Measurements from ENCODE around the gene GPR21. TPM values are rescaled to one million over a fixed set of nuclear protein-coding genes. Genes with fewer than 3 reads are reported as not detected.

The GPR21 gene
- polyA plus RNA-seq, 1 of the 3 experiments (the other 2 are of a cell fraction) = not detected

DNA sequence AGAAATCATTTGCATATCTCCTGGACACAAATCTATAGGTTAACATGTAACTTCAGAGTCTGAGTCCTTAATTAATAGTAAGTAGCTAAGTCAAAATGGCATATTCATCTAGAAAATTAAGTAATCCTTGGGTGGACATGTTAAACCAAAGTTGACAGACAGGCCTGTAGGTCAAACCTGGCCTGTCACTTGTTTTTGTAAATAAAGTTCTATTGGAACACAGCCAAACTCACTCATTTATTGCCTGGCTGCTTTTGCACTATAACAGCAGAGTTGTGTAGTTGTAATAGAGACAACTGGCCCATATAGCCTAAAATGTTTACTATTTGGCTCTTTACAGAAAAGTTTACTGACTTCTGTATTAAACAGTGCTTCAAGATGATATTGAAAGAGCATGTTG lies 24.6 kb upstream of the GPR21 start:
- ChIA-PET POLR2A (interaction anchor here (0.6 kb wide), 1 partner anchor 191 kb away, joined by 4 read pairs; no protein-coding TSS in a partner anchor), CTCF (interaction anchor here (1.5 kb wide), 1 partner anchor 346 kb away, joined by 3 read pairs; no protein-coding TSS in a partner anchor)
- no peaks in the 10 kb centered on the region for H3K9me2 ChIP-seq

More for the DNA sequence above, 24.6 kb upstream of the GPR21 start:
- Histone ChIP-seq H3K79me2 (ENCODE audit: insufficient read depth) (no peaks in the 10 kb centered on the region), H3K27ac (ENCODE audit: low read depth in 2 of 2, low read length in 1 of 2) (no peak overlapping the region), H3K27me3 (ENCODE audit: insufficient read depth) (no peaks in the 10 kb centered on the region), H3K4me1 (ENCODE audit: control insufficient read depth in 1 of 2, insufficient read depth in 2 of 2, low read depth in 1 of 2, low read length in 1 of 2) (peaks cover 0 to 5% of the 10 kb centered on the region in 2 experiments; a peak in 3 of 4 replicates), H3K36me3 (replicated peaks in 1 of 2; ENCODE audit: control insufficient read depth in 1 of 2, insufficient read depth in 2 of 2, low read length in 1 of 2) (peaks cover 36 to 46% of the 10 kb centered on the region in 2 experiments), H3K4me3 (ENCODE audit: low read depth in 2 of 2, low read length in 1 of 2) (no peak overlapping the region), H3K9ac (no peak overlapping the region), H3K4me2 (no peak overlapping the region), H2AFZ (ENCODE audit: low read depth) (no peak overlapping the region), H4K20me1 (ENCODE audit: insufficient read depth) (no peaks in the 10 kb centered on the region), H3K9me3 (no peaks in the 10 kb centered on the region), H3F3A (replicated peaks; ENCODE audit: insufficient read depth) (peaks cover 2% of the 10 kb centered on the region)
- no peak for TF ChIP-seq JUND (IDR thresholded peaks at IDR 0.05)
- no peak for TF ChIP-seq PBX3 (IDR thresholded peaks at IDR 0.05)
- TF ChIP-seq ELF1 (IDR thresholded peaks at IDR 0.05) = no peak
- no peak for TF ChIP-seq MXI1 (IDR thresholded peaks at IDR 0.05; ENCODE audit: low read depth, low read length)
- no peak for TF ChIP-seq POLR2AphosphoS5 (IDR thresholded peaks at IDR 0.05; ENCODE audit: low read depth, low read length)
- TF ChIP-seq RAD21 (IDR thresholded peaks at IDR 0.05; ENCODE audit: low read length) = no peak
- TF ChIP-seq, protein P1, sequence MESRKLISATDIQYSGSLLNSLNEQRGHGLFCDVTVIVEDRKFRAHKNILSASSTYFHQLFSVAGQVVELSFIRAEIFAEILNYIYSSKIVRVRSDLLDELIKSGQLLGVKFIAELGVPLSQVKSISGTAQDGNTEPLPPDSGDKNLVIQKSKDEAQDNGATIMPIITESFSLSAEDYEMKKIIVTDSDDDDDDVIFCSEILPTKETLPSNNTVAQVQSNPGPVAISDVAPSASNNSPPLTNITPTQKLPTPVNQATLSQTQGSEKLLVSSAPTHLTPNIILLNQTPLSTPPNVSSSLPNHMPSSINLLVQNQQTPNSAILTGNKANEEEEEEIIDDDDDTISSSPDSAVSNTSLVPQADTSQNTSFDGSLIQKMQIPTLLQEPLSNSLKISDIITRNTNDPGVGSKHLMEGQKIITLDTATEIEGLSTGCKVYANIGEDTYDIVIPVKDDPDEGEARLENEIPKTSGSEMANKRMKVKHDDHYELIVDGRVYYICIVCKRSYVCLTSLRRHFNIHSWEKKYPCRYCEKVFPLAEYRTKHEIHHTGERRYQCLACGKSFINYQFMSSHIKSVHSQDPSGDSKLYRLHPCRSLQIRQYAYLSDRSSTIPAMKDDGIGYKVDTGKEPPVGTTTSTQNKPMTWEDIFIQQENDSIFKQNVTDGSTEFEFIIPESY (IDR thresholded peaks at IDR 0.05; ENCODE audit: borderline replicate concordance, low read depth) = no peak
- TF ChIP-seq MEF2A (IDR thresholded peaks at IDR 0.05; ENCODE audit: borderline replicate concordance, low read depth) = no peak
- TF ChIP-seq CHD2 (IDR thresholded peaks at IDR 0.05; ENCODE audit: low read length, partially characterized antibody) = no peak
- TF ChIP-seq NFIC (IDR thresholded peaks at IDR 0.05; ENCODE audit: borderline replicate concordance) = no peak
- no peak for TF ChIP-seq CTCF (IDR thresholded peaks at IDR 0.05)
- no peak for TF ChIP-seq SIN3A (IDR thresholded peaks at IDR 0.05; ENCODE audit: borderline replicate concordance, low read depth, low read length)
- DNase-seq = no peak
